GM12874 (cell line): Measurements from ENCODE around the gene TNN.

ENCODE experiments used
- TF ChIP-seq, protein P1 (sequence below): IDR thresholded peaks from 2 replicates; pipeline ENCODE4 v1.5.1; 2011; ENCODE audit warnings: low read depth, mild to moderate bottlenecking, control low read depth, low read length, moderate library complexity; ENCODE audit not compliant: insufficient read depth

Gene TNN

GRCh38 chr1:175124861-175125260, 57.2 kb downstream of the TNN start:
- TF ChIP-seq, protein P1, sequence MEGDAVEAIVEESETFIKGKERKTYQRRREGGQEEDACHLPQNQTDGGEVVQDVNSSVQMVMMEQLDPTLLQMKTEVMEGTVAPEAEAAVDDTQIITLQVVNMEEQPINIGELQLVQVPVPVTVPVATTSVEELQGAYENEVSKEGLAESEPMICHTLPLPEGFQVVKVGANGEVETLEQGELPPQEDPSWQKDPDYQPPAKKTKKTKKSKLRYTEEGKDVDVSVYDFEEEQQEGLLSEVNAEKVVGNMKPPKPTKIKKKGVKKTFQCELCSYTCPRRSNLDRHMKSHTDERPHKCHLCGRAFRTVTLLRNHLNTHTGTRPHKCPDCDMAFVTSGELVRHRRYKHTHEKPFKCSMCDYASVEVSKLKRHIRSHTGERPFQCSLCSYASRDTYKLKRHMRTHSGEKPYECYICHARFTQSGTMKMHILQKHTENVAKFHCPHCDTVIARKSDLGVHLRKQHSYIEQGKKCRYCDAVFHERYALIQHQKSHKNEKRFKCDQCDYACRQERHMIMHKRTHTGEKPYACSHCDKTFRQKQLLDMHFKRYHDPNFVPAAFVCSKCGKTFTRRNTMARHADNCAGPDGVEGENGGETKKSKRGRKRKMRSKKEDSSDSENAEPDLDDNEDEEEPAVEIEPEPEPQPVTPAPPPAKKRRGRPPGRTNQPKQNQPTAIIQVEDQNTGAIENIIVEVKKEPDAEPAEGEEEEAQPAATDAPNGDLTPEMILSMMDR, result no peak

- TF ChIP-seq, protein P1, result no peak
These were observed 58.7 kb downstream of the TNN start for GRCh38 chr1:175126347-175126746.

DNA sequence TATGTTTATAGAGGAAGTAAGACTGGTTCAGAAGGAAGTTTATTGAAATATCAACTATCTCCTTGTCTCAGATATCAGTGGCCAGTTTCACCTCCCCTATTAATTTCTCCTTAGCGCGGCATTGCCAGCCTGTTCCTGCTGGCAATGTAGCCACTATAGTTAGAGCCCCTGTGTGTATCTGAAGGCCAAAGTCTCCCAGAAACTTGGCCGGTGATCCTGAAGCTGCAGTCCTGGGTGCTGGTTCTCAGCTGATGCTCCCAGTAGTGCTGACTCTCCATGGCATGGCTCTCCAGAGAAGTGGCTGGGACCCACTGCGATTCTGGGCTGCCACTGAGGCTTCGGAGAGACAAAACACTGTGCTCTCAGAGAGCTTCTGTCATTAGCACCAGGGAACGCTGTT, 59.9 kb downstream of the TNN start:
- TF ChIP-seq, protein P1, result no peak

GRCh38 chr1:175128523-175128922, 60.9 kb downstream of the TNN start:
- TF ChIP-seq, protein P1, result no peak

GRCh38 chr1:175129182-175129581, 61.5 kb downstream of the TNN start:
- TF ChIP-seq, protein P1, result no peak

DNA sequence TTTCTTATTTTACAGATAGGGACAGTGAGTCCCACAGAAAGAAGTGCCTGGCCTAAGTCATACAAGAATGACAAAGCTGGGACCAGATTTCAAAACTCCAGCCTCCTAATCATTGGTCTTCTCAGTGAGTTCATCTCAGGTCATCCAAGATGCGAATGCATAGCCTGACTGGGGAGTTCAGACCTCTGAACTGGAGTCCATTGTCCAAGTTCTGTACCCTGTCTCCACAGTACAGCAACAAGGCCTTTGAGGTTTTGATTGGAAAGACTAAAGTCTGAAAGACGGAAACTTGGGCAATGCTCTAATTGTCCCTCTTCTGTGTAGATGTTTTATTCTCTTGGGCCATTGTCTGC, 62.0 kb downstream of the TNN start:
- TF ChIP-seq, protein P1, result no peak

DNA sequence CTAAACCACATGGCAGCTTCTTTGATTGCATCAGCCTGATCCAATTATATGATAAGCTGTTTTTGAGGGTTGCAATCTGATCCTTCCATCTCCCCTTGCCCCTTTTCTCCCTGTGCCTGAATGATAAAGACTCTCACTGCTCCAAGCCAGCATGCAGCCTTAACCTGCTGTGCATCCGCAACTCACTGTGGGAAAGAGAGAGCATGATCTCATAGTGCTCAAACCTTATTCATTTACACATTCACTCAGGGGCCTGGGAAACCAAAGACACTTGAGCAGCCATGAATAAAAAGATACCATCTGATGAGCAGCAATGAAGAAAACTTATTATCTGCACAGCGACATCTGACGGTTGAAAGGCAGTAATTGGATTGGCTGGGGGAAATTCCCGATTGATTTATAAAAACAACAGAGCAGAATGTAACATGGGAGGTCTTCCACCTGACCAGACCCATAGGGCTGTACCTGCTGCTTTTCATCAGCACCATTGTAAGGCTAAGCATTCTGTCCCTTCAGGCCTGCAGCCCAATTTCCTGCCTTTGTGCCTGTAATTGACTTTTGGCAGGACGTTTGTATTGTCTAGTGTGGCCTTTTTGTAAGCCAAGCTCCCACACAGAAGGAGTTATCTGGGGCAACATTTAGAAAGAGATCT, 62.5 kb downstream of the TNN start:
- TF ChIP-seq, protein P1, result no peak
